ENCODE measurements around the gene NTM.

DNA sequence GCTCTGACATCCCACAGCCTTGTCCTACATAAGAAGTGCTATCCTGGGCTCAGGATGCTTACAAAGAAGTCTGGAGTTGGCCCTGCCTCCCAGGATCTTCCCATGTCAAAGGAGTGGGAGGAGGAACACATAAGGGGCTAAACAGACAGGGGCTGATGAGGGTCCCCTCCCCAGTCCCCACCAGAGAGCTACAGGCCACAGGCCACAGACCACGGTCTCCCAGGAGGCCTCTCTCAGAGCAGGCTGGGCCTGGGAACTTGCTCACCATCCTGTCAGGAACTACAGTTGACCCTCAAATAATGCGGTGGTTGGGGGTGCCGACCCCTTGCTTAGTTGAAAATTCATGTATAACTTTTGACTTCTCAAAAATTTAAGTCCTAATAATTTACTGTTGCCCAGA is 315.5 kb downstream of the NTM start:
- TF ChIP-seq, protein P1, sequence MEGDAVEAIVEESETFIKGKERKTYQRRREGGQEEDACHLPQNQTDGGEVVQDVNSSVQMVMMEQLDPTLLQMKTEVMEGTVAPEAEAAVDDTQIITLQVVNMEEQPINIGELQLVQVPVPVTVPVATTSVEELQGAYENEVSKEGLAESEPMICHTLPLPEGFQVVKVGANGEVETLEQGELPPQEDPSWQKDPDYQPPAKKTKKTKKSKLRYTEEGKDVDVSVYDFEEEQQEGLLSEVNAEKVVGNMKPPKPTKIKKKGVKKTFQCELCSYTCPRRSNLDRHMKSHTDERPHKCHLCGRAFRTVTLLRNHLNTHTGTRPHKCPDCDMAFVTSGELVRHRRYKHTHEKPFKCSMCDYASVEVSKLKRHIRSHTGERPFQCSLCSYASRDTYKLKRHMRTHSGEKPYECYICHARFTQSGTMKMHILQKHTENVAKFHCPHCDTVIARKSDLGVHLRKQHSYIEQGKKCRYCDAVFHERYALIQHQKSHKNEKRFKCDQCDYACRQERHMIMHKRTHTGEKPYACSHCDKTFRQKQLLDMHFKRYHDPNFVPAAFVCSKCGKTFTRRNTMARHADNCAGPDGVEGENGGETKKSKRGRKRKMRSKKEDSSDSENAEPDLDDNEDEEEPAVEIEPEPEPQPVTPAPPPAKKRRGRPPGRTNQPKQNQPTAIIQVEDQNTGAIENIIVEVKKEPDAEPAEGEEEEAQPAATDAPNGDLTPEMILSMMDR (IDR thresholded peaks at IDR 0.05): no peak
- no peak for TF ChIP-seq ZFX (IDR thresholded peaks at IDR 0.05; ENCODE audit: borderline replicate concordance)
